NCI-H345 treated with DMSO at 0.1 percent for 48 hours (cell line): Measurements from ENCODE around the gene MIA3.
"Not testable (repeated sequence)": the region's sequence is repeated elsewhere in the genome, so short reads cannot be mapped to it uniquely, and the experiment has no call there.

Experiments
- DNase-seq: peaks from one replicate; lab custom pipeline; 2025; ENCODE audit not compliant: unreplicated experiment; lab: John Stamatoyannopoulos, UW

Gene MIA3, protein sequence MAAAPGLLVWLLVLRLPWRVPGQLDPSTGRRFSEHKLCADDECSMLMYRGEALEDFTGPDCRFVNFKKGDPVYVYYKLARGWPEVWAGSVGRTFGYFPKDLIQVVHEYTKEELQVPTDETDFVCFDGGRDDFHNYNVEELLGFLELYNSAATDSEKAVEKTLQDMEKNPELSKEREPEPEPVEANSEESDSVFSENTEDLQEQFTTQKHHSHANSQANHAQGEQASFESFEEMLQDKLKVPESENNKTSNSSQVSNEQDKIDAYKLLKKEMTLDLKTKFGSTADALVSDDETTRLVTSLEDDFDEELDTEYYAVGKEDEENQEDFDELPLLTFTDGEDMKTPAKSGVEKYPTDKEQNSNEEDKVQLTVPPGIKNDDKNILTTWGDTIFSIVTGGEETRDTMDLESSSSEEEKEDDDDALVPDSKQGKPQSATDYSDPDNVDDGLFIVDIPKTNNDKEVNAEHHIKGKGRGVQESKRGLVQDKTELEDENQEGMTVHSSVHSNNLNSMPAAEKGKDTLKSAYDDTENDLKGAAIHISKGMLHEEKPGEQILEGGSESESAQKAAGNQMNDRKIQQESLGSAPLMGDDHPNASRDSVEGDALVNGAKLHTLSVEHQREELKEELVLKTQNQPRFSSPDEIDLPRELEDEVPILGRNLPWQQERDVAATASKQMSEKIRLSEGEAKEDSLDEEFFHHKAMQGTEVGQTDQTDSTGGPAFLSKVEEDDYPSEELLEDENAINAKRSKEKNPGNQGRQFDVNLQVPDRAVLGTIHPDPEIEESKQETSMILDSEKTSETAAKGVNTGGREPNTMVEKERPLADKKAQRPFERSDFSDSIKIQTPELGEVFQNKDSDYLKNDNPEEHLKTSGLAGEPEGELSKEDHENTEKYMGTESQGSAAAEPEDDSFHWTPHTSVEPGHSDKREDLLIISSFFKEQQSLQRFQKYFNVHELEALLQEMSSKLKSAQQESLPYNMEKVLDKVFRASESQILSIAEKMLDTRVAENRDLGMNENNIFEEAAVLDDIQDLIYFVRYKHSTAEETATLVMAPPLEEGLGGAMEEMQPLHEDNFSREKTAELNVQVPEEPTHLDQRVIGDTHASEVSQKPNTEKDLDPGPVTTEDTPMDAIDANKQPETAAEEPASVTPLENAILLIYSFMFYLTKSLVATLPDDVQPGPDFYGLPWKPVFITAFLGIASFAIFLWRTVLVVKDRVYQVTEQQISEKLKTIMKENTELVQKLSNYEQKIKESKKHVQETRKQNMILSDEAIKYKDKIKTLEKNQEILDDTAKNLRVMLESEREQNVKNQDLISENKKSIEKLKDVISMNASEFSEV (N-terminal part only)

DNA sequence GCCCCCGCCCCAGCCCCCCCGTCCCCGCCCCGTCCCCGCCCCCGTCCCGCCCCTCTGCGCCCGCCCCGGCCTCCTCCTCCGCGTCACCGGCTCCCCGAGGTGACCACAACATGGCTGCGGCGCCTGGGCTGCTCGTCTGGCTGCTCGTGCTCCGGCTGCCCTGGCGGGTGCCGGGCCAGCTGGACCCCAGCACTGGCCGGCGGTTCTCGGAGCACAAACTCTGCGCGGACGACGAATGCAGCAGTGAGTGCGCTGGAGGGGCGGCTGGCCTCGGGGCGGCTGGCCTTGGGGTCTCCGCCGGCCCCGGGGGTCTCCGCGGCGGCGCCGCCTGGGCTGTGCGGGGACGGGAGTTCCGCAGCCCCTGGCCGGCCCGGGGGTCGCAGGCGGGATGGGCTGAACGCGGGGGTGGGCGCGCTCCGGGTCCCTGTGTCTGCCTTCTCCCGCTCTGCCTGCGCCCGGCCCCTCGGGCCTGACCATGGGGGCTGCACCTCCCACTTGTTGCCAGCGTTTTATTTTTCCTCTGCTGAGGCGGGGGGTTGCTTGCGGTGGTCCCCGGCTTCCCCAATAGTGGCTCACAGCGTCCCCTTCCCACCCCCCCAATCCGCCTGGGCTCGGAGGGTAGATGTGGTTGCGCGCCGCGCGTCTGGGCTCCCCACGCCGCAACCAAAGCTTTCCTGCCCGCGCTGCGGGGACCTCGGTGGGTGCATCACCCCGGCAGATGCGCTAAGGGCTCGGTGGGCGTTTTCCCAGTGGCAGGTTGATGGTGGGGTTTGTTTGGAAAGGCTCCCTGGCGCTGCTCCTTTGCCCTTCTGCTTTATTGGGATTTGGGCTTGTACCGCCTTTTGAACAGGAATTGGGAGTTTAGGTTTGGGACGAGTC, at the start of gene MIA3:
MIA3 (plus strand) TSS at position 97 of the 879 bp plus-strand sequence; CDS start at position 111, 14 bp downstream.
- peak; percentile 49 for DNase-seq

DNA sequence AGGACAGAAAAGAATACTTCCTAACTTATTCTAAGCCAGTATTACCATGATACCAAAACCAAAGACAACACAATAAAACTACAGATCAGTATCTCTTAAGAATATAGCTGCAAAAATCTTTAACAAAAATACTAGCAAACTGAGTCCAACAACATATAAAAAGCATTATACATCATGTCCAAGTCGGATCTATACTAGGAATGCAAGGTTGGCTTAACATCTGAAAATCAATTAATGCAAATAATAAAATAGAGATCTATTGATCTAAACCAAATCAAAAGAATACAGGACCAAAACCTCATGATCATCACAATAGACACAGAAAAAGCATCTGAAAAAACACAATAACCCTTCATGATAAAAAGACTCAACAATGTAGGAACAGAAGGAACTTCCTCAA, 47.1 kb upstream of the MIA3 start:
- no peak for DNase-seq

DNA sequence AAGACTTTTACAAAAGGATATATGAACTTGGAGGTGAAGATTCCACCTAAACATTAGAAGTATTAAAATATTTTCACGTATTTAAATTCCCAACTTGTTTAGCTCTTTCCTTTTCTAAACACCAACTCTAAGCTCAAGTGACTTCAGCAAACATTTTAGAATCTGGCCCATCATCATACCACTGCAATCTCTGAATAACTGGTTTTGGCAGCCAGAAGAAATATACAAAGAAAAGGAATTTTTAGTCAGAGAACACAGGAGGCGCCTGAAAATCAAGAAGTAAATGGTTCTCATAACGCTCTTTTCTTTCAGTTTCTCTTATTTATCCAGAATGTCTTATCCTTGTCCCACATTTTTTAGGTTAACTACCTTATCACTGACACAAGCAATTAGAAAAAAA, 38.6 kb upstream of the MIA3 start:
- DNase-seq, result no peak

DNA sequence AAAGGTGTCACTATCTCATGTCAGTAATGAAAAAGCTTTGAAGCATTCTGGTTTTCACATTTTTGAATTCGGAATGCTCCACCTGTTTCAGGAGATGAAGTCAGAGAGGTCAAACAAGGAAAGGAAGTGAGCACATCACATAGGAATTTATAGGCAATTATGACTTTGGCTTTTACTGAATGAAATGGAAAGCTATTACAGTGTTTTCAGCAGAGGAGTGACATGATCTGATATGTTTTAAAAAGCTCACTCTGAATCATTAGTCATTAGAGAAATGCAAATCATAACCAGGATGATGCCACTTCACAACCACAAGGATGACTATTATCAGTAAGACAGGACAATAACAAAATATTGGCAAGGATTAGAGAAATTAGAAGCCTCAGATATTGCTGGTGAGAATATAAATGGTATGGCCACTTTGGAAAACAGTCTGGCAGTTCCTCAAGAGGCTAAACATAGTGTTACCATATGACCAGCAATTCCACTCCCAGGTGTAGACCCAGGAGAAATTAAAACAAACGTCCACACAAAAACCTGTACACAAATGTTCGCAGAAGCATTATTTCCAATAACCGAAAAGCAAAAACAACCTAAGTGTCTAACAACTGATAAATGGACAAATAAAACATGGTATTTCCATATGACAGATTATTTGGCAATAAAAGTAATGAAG, 35.7 kb upstream of the MIA3 start:
- no peak for DNase-seq

DNA sequence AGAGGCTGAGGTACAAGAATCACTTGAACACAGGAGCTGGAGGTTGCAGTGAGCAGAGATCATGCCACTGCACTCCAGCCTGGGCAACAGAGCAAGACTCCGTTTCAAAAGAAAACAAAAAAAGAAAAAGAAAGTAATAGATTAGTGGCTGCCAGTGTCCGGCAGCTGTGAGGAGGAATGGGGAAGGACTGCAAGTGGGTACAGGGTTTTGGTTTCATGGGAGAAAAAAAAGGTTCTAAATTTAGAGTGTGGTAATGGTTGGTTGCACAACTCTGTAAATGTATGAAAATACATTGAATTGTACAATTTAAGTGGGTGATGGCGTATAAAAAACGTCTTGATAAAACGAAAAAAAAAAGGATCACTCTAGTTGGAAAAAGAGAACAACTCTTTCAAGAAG, 34.8 kb upstream of the MIA3 start:
- DNase-seq, result no peak

DNA sequence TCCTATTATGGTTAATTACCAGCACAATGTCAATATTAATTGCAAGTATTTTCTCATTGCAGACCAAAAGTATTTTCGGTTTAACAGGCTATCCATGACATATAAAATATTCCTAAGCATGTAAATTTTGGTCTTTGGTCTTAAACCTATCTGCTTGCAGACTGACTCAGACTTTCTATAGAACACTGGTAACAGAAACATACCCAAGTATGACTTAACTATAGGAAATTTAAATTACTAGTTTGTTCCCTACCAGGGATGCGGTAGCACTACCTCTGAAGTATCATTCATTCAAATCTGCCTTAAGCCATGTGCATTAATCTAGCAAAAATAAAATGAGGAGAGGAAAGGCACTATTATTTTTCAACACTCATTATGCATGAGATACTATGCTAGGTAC, 31.1 kb upstream of the MIA3 start:
- no peak for DNase-seq

DNA sequence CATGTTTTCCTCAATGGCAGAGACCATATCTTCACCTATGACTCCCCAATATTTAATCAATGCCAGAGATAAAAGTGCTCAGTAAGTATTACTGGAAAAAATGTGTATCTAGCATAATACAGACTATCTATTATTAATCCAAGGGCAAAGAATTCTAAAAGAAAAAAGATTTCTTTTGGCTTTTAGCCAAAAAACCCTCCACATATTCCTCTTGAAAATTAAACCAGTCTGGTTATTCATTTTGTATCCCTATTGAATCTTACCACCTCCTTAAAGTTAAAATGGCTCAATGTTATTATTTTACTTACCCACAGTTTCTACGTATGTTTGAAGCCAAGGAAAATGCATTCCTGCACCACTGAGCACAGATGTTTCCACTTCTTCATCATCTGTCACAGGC, 29.8 kb upstream of the MIA3 start:
- no peak for DNase-seq

DNA sequence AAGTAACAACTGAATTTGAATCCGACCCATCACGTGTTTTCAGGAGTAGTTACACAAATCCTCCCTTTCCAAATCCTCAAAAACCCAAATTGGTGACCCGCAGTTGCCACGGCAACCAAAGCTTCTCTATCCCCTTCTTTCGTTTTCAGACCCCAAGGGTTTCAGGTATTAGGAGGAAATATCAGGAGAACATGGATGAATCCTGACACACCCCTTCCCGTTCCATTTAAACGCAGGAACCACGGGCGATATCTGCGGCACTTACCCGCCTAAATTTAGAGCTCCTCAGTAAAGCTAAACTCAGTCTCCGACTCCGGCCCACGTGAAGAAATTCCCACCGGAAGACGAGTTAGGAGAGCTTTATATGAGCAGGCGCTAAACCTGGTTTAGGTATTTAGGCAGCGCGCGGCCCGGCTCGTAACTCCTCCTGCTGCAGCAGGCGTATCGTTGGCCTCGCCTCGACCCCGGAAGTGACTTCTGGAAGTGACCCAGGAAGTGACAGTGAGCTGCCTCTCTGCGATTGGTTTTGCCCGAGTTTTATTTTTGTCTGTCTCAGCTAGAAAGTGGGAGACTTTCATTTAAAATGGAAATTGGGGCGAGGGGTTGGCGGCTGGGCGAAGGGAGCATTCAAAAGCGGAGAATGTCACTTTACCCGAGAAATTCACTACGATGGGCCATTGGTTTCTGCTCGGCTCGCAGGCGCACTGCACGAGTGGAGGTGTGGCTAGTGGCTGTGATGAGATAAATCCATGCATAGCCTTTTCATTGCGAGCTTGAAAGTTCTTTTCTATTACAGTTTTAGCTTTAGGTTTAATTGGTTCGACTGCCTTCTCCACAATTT, 28.2 kb upstream of the MIA3 start, which contains the start of gene TAF1A:
TAF1A (minus strand) TSS at position 472 of the 841 bp plus-strand sequence.
- DNase-seq, result peak; percentile 85

DNA sequence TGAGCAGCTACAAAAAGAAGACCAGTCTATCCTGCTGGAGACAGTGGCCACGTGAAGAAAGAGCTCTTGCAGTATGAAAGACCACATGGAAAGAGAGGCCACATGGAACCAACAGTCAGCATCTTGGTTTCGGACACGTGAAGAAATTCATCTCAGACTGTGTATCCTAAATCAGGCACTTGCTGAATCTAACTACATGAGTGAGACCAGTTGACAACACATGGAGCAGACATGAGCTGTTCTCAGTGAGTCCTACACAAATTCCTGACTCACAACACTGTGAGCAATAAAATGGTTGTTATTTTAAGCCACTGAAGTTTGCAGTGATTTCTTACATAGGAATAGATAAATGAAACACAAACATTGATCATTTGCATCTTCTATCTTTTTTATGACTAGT, 25.7 kb upstream of the MIA3 start:
- no peak for DNase-seq

DNA sequence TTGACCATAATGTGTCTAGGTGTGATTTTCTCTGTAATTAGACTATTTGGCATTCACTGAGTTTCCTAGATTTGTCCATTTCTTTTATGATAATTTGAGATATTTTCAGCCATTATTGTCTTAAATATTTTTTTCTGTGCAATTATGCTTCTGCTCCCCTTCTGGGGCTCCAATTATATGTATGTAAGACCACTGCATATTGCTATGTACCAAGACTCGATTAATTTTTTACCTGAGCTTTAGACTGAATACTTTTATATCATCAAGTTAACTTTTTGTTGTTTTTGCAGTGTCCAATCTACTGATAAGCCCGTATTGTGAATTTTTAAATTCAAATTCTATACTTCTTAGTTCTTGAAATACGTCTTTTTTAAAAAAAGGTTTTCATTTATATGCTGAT, 23.1 kb upstream of the MIA3 start:
- no peak for DNase-seq

DNA sequence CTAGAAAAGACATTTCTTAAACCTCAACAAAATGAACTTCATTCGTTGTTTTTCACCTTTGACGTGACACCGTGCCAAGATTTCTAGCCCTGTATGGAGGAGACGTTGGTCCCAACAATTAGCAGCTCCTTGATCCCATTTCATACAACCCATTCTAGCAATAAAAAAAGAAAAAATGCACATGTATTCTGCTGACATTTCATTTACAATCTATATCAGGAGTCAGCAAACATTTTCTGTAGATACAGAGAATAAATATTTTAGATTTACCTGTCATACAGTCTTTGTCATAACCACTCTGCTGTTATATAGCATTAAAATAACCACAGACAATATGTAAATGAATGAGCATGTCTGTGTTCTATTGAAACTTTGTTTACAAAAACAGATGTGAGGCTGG, 21.2 kb upstream of the MIA3 start:
- no peak for DNase-seq

DNA sequence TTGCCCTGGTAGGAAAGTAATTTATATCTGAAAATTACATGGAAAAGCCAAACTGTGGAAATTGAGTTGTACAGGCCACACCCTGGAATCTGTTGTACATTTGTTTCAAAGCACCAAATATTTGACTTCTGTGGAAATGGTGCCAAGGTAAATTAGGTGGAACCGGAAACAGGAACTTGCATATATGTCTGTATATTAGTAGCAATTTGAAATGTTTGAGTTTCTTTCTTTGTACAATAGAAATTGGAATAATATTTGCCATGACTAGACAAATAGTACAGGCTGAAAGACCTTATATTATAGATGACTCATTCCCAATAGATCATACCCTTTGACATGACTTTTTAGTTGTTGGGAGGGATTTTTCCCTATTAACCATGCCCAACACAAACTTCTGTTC, 17.6 kb upstream of the MIA3 start:
- DNase-seq, result no peak

DNA sequence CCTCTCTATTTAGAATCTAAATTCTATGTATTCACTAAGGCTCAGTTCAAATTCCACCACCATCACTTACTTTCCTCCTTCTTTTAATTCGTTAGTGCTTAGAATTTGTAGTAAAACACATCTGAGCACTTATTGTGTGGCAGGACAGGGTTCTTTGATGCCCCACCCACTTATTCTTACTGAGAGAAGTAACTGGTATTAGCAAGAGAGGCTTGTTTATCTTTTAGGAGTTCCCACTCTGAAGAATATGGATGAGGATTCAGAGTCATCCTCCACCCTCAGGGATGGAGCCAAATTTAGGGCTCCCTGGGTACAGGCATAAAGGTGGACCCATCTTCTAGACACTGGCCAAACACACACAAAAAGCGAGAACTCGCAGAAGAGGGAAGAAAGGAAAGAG, 16.6 kb upstream of the MIA3 start:
- no peak for DNase-seq

DNA sequence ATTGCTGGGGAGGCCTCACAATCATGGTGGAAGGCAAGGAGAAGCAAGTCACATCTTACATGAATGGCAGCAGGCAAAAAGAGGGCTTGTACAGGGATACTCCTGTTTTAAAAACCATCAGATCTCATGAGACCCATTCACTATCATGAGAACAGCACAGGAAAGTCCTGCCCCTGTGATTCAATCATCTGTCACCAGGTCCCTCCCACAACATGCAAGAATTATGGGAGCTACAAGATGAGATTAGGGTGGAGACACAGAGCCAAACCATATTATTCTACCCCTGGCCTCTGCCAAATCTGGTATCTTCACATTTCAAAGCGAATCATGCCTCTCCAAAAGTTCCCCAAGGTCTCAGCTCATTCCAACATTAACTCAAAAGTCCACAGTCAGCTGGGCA, 11.1 kb upstream of the MIA3 start:
- DNase-seq, result no peak

DNA sequence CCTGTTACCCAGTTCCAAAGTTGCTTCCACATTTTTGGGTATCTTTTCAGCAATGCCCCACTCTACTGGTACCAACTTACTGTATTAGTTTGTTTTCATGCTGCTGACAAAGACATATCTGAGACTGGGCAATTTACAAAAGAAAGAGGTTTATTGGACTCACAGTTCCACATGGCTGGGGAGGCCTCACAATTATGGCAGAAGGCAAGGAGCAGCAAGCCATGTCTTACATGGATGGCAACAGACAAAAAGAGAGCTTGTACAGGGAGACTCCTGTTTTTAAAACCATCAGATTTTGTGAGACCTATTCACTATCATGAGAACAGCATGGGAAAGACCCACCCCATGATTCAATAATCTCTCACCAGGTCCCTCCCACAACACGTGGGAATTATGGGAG, 8.8 kb upstream of the MIA3 start:
- not testable (repeated sequence) for DNase-seq

DNA sequence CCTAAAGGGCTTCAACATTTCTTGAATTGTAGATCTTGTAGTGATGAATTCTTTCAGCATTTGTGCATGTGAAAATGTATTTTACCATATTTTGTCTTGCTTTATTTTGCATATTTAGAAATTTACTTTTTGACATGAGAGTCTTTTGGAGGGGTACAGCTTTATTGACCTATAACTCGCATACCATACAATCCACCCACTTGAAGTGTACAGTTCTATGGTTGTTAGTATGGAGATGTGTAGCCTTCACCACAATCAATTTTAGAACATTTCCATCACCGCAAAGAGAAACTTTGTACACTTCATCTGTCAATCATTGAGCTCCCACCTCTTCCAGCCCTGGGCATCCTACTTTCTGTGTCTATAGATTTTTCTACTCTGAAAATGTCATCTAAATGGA, 7.2 kb upstream of the MIA3 start:
- DNase-seq, result no peak

DNA sequence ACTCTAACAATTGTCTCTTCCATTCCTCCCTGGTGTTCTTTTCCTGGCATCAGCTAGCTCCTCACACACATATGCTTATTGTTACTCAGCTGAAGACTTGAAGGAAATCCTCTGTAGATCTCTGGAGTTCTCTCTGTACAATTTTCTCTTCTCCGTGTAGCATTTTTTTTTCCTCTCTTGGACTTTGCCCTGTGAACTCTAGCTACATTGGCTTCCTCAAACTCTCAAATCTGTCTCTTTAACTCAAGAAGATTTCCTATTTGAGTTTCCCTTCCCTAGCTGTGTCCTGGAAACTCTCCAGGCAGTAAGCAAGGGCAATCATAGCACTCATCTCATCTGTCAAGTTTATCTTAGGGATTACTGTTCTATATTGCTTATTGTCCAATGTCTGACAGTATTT, 4.3 kb upstream of the MIA3 start:
- DNase-seq, result no peak

DNA sequence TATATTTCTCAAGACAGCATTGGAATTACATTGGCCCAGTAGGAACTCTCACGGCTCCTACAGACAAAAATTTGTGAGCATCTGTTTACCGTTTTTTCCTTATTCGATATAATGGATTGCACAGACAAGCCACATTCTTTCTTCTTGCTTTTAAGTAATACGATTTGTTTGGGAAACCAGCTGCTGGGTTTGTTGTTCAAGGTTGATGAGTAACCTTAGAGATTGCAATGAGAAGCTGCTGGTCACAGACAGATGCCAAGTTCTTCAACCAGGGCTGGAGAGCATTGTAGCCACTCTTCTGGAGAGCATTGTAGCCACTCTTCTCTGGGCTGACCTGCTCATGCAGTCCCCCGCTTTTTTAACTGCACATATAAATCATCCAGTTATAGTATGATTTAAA, 1.4 kb upstream of the MIA3 start:
- DNase-seq, result no peak
